Neutrophil (primary cell): ENCODE measurements around the gene SLC25A52.
"Not testable (repeated sequence)": the region's sequence is repeated elsewhere in the genome, so short reads cannot be mapped to it uniquely, and the experiment has no call there.

Experiments
- H3K27ac ChIP-seq: fragments of 200-600 bp; sonication (generic); 2 replicates; pipeline ENCODE4 v1.5.1; 2016; ENCODE audit warnings: mild to moderate bottlenecking, moderate library complexity
- H3K27me3 ChIP-seq: fragments of 200-600 bp; sonication (generic); 2 replicates; pipeline ENCODE4 v1.6.0; 2016; ENCODE audit warnings: mild to moderate bottlenecking
- H3K36me3 ChIP-seq: fragments of 200-600 bp; sonication (generic); 2 replicates; pipeline ENCODE4 v1.5.1; 2017
- H3K4me1 ChIP-seq, 2 experiments: fragments of 200-600 bp in 1 of 2; sonication (generic) in 1 of 2; 1 replicate in 1 of 2; 2 replicates in 1 of 2; pipeline versions ENCODE4 v1.5.1 to v1.6.1; 2013 to 2016; ENCODE audit warnings: low read depth in 1 of 2, low read length in 1 of 2, mild to moderate bottlenecking in 1 of 2, moderate library complexity in 1 of 2; ENCODE audit not compliant: control insufficient read depth in 1 of 2, insufficient read depth in 1 of 2
- H3K4me3 ChIP-seq, 2 experiments: fragments of 200-600 bp in 1 of 2; sonication (generic) in 1 of 2; 1 replicate in 1 of 2; 2 replicates in 1 of 2; pipeline ENCODE4 v1.5.1; 2013 to 2016; ENCODE audit warnings: low read depth in 1 of 2, low read length in 1 of 2, mild to moderate bottlenecking in 1 of 2, moderate library complexity in 1 of 2
- H3K9me3 ChIP-seq: fragments of 200-600 bp; sonication (generic); 2 replicates; pipeline ENCODE4 v1.5.1; 2016
- CTCF ChIP-seq: fragments of 200-600 bp; sonication (generic); IDR thresholded peaks from 2 replicates; pipeline ENCODE4 v1.5.1; 2016; ENCODE audit warnings: antibody characterized with exemption

The SLC25A52 gene

DNA sequence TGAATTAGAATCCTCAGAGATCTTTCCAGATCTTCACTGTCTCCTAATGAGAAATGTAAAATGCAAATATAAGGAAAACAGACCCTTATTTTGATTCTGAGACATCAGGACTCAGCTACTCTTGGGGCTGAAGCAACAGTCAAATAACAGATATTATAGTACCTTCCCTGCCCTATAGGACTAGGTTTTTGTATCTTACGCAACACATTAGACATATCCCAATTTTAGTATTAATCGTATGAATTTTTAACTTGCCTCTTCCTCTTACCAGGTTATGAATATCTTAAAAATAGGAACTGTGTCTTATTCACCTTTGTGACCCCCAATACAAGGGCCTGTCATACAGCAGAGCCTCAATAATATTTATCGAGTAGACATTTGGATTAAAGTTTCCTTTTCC lies 12.0 kb upstream of the SLC25A52 start:
- H3K27ac ChIP-seq: no peak overlapping the region

GRCh38 chr18:31750273-31750672 lies 10.4 kb downstream of the SLC25A52 start:
- no peak overlapping the region for H3K27ac ChIP-seq
- H3K4me1 ChIP-seq: no peaks in the 10 kb centered on the region
- no peaks in the 10 kb centered on the region for H3K27me3 ChIP-seq
- H3K36me3 ChIP-seq: no peaks in the 10 kb centered on the region
- no peaks in the 10 kb centered on the region for H3K9me3 ChIP-seq
- no peak for TF ChIP-seq CTCF
- H3K4me3 ChIP-seq: no peak overlapping the region

More for the DNA sequence above, 12.0 kb upstream of the SLC25A52 start:
- H3K4me3 ChIP-seq: no peak overlapping the region
- no peaks in the 10 kb centered on the region for H3K4me1 ChIP-seq
- TF ChIP-seq CTCF: no peak
- no peaks in the 10 kb centered on the region for H3K27me3 ChIP-seq
- H3K9me3 ChIP-seq: no peaks in the 10 kb centered on the region
- H3K36me3 ChIP-seq: no peaks in the 10 kb centered on the region

DNA sequence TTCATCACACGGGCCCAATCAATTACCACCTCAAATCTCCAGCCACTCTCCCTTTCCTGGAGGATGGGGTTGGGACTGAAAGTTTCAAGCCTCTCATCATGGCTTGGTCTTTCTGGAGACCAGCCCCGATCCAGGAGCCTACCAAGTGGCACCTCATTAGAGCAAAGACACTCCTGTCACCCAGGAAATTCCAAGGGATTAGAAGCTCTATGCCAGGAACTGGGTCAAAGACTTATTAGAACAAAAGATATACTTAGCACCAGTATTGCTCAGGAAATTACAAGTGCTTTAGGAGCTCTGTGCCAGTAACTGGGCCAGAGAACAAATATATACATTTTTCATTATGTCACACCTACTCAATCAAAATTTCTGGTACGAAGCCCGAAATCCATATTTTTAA lies 14.3 kb downstream of the SLC25A52 start:
- Histone ChIP-seq H3K27me3 (no peaks in the 10 kb centered on the region), H3K36me3 (no peaks in the 10 kb centered on the region), H3K4me1 (no peaks in the 10 kb centered on the region), H3K4me3 (no peak overlapping the region), H3K27ac (no peak overlapping the region), H3K9me3 (no peaks in the 10 kb centered on the region)
- no peak for TF ChIP-seq CTCF

- H3K27me3 ChIP-seq: no peaks in the 10 kb centered on the region
- no peak for TF ChIP-seq CTCF
- no peaks in the 10 kb centered on the region for H3K9me3 ChIP-seq
- no peak overlapping the region for H3K27ac ChIP-seq
- no peaks in the 10 kb centered on the region for H3K4me1 ChIP-seq
- H3K4me3 ChIP-seq: no peak overlapping the region
- H3K36me3 ChIP-seq: no peaks in the 10 kb centered on the region
These were observed 16.2 kb downstream of the SLC25A52 start for GRCh38 chr18:31744321-31745067.

DNA sequence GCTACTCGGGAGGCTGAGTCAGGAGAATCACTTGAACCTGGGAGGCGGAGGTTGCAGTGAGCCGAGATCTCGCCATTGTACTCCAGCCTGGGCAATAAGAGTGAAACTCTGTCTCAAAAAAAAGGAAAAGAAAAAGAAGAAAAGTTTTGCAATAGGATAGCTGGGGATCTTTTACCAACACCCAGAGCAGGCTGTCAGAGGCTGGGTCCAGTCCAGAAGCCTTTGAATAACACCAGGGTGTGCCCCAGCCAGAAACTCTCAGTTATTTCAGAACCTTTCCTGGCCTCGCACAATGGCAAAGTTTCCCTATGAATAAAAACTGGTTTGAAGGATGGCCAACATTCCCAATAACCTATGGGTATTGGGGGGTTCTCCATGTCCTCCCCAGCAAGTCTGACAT lies 17.1 kb downstream of the SLC25A52 start:
- H3K4me1 ChIP-seq, H3K27ac ChIP-seq, H3K27me3 ChIP-seq, H3K36me3 ChIP-seq, H3K4me3 ChIP-seq, H3K9me3 ChIP-seq: not testable (repeated sequence)

DNA sequence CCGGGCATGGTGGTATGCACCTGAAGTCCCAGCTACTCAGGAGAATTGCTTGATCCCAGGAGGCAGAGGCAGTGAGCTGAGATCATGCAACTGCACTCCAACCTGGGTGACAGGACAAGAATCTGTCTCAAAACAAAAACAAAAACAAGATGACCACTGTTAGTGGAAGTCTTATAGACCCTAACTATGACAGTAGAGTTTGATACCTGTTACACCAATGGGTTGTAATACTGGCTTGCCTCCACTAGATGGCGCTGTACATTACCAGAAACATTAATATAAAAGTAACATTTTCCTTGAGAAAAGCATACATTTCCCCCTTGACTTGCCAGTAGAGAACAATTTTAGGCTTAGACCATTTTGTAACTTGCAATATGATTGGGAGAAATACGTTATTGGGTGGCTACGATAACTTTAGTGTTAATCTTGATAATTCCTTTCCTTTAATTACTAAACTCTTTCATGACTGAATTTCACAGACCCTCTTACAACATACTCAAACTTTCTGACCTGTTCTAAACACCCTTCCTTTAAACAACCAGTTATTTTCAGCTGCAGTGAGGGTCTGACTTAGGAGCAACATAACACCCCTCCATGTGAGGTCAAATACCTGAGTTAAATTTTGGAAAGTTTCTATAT lies 19.5 kb downstream of the SLC25A52 start:
- Histone ChIP-seq H3K9me3 (no peaks in the 10 kb centered on the region), H3K4me3 (no peak overlapping the region), H3K27me3 (no peaks in the 10 kb centered on the region), H3K27ac (no peak overlapping the region), H3K4me1 (no peaks in the 10 kb centered on the region), H3K36me3 (no peaks in the 10 kb centered on the region)
- peak; percentile 90 for TF ChIP-seq CTCF
